Peyer's patch (tissue), 4 donors: ENCODE data around the gene PKMYT1. TPM values are rescaled to one million over a fixed set of nuclear protein-coding genes. Genes with fewer than 3 reads are reported as not detected.

Experiments
- DNase-seq, 3 donors: peaks; one replicate each; pipeline ENCODE4 v3.0.0-alpha.2; 2017 to 2019
- H3K27ac ChIP-seq, 4 donors: fragments of 200-600 bp; sonication (generic); one replicate each; pipeline ENCODE4 v1.5.1; 2016 to 2019
- H3K27me3 ChIP-seq, 2 donors: fragments of 200-600 bp; sonication (generic); one replicate each; pipeline ENCODE4 v1.5.1; 2019
- H3K36me3 ChIP-seq, 3 donors: fragments of 200-600 bp; sonication (generic); one replicate each; pipeline ENCODE4 v1.5.1; 2016 to 2019
- H3K4me1 ChIP-seq, 4 donors: fragments of 200-600 bp; sonication (generic); one replicate each; pipeline ENCODE4 v1.5.1; 2016 to 2019
- H3K4me3 ChIP-seq, 4 donors: fragments of 200-600 bp; sonication (generic); 1 replicate in 3 of 4; 2 replicates in 1 of 4; pipeline ENCODE4 v1.5.1; 2016 to 2019; ENCODE audit warnings: mild to moderate bottlenecking in 1 of 4
- H3K9me3 ChIP-seq, 4 donors: fragments of 200-600 bp; sonication (generic); one replicate each; pipeline ENCODE4 v1.5.1; 2016 to 2019; ENCODE audit warnings: mild to moderate bottlenecking in 1 of 4
- POLR2A ChIP-seq, 2 donors: fragments of 450-650 bp; IDR thresholded peaks; one replicate each; pipeline ENCODE4 v1.5.1; 2017; ENCODE audit warnings: antibody characterized with exemption in 2 of 2, mild to moderate bottlenecking in 2 of 2, moderate library complexity in 2 of 2
- total RNA-seq, 4 donors: library from RNA; depleted of rRNA; stranded (reverse); fragments of >200 nt; gene quantifications; one replicate each; pipeline ENCODE4 v1.1.0, GENCODE V29; 2016
- TF ChIP-seq, protein P1 (sequence below), 6 experiments: fragments of 450-650 bp in 4 of 6; fragments of 200-600 bp in 2 of 6; sonication (generic) in 1 of 6; IDR thresholded peaks; one replicate each; pipeline ENCODE4 v1.5.1; 2017 to 2019; ENCODE audit warnings: antibody characterized with exemption in 6 of 6, mild to moderate bottlenecking in 3 of 6, moderate library complexity in 1 of 6

Gene PKMYT1
- total RNA-seq, 4 donors from 2014 or later, result 4.3 to 23.9 (median 6.0) TPM

- H3K4me3 ChIP-seq, result no peak overlapping the region
- H3K36me3 ChIP-seq, result no peaks in the 10 kb centered on the region
- no peak for DNase-seq
- TF ChIP-seq POLR2A (IDR thresholded peaks at IDR 0.05), result no peak
- TF ChIP-seq, protein P1, sequence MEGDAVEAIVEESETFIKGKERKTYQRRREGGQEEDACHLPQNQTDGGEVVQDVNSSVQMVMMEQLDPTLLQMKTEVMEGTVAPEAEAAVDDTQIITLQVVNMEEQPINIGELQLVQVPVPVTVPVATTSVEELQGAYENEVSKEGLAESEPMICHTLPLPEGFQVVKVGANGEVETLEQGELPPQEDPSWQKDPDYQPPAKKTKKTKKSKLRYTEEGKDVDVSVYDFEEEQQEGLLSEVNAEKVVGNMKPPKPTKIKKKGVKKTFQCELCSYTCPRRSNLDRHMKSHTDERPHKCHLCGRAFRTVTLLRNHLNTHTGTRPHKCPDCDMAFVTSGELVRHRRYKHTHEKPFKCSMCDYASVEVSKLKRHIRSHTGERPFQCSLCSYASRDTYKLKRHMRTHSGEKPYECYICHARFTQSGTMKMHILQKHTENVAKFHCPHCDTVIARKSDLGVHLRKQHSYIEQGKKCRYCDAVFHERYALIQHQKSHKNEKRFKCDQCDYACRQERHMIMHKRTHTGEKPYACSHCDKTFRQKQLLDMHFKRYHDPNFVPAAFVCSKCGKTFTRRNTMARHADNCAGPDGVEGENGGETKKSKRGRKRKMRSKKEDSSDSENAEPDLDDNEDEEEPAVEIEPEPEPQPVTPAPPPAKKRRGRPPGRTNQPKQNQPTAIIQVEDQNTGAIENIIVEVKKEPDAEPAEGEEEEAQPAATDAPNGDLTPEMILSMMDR (IDR thresholded peaks at IDR 0.05), result no peak
- H3K27me3 ChIP-seq, result no peaks in the 10 kb centered on the region
- H3K9me3 ChIP-seq, result no peaks in the 10 kb centered on the region
- peaks cover 0 to 13% (median 5%) of the 10 kb centered on the region in 4 donors for H3K4me1 ChIP-seq
- no peak overlapping the region for H3K27ac ChIP-seq
Observed at GRCh38 chr16:2985462-2985861, 5.2 kb upstream of the PKMYT1 start.

DNA sequence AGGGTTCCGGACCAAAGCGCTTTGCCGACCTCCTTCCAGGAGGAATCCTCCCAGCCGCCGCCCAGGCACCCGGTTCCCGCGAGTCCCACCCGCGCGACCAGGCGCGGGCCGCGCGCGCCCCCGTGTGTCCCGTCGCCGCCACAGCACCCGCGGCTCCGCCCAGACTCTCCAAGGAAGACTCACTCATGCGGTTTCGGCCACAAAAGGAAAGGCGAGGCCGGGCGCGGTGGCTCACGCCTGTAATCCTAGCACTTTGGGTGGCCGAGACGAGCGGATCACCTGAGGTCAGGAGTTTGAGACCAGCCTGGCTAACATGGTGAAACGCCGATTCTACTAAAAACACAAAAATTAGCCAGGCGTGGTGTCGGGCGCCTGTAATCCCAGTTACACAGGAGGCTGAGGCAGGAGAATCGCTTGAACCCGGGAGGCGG is 3.5 kb upstream of the PKMYT1 start:
- Histone ChIP-seq H3K27ac (no peak overlapping the region), H3K4me3 (peak overlapping the region in 3 of 4 donors; percentile 7 to 36 (median 25))
- TF ChIP-seq, protein P1 (IDR thresholded peaks at IDR 0.05), result peak; percentile 85 to 96 (median 94)
- no peak for TF ChIP-seq POLR2A (IDR thresholded peaks at IDR 0.05)

GRCh38 chr16:2982402-2982801 is 2.2 kb upstream of the PKMYT1 start:
- H3K36me3 ChIP-seq, result no peaks in the 10 kb centered on the region
- H3K4me1 ChIP-seq, result peaks cover 5 to 23% (median 7%) of the 10 kb centered on the region in 4 donors
- no peak overlapping the region for H3K4me3 ChIP-seq
- TF ChIP-seq POLR2A (IDR thresholded peaks at IDR 0.05), result no peak
- TF ChIP-seq, protein P1 (IDR thresholded peaks at IDR 0.05), result no peak
- H3K27me3 ChIP-seq, result no peaks in the 10 kb centered on the region
- DNase-seq, result no peak
- no peaks in the 10 kb centered on the region for H3K9me3 ChIP-seq
- H3K27ac ChIP-seq, result no peak overlapping the region

More for the DNA sequence above, 3.5 kb upstream of the PKMYT1 start:
- DNase-seq, result peak; percentile 62 to 90 (median 90)
- H3K36me3 ChIP-seq, result no peaks in the 10 kb centered on the region
- H3K27me3 ChIP-seq, result no peaks in the 10 kb centered on the region
- H3K9me3 ChIP-seq, result no peaks in the 10 kb centered on the region
- peaks cover 5 to 23% (median 7%) of the 10 kb centered on the region in 4 donors for H3K4me1 ChIP-seq

- Histone ChIP-seq H3K9me3 (no peaks in the 10 kb centered on the region), H3K36me3 (no peaks in the 10 kb centered on the region), H3K27me3 (no peaks in the 10 kb centered on the region), H3K4me3 (no peak overlapping the region), H3K27ac (no peak overlapping the region), H3K4me1 (peaks cover 5 to 23% (median 7%) of the 10 kb centered on the region in 4 donors)
- DNase-seq, result no peak
- TF ChIP-seq, protein P1 (IDR thresholded peaks at IDR 0.05), result no peak
- no peak for TF ChIP-seq POLR2A (IDR thresholded peaks at IDR 0.05)
Observed at GRCh38 chr16:2981899-2982250, 1.6 kb upstream of the PKMYT1 start.

DNA sequence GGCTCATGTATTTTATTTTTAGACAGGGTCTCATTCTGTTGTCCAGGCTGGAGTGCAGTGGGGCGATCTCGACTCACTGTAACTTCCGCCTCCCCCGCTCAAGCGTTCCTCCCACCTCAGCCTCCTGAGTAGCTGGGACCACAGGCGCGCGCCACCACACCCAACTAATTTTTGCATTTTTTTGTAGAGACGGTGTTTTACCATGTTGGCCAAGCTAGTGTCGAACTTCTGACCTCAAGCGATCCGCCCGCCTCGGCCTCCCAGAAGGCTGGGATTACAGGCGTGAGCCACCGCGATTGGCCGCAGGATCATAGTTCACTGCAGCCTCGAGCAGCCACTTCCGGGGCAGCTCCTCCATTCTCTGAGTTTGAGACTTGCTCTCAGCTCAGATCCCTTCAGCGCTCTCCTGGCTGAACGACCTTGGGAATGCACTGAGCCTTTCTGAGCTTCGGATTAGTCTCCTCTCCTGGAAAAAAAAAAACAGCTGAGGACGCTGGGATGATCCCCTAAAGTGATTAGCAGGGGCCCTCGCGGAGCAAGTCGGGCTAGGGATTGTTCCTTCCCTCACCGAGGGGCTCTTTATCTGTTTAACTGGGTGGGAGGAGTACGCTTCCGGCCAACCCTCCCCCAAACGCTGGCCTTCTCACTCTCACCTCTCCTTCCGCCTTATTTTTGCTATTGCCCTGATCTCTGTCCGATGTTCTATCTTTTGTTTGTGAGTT is 1.1 kb upstream of the PKMYT1 start:
- Histone ChIP-seq H3K27me3 (no peaks in the 10 kb centered on the region), H3K36me3 (no peaks in the 10 kb centered on the region), H3K4me1 (peaks cover 5 to 23% (median 7%) of the 10 kb centered on the region in 4 donors), H3K9me3 (no peaks in the 10 kb centered on the region), H3K27ac (no peak overlapping the region), H3K4me3 (peak overlapping the region in 3 of 4 donors; percentile 75 to 93 (median 76))
- no peak for TF ChIP-seq POLR2A (IDR thresholded peaks at IDR 0.05)
- TF ChIP-seq, protein P1 (IDR thresholded peaks at IDR 0.05), result no peak
- DNase-seq, result no peak
